WTC11 (cell line): ENCODE results near the gene FAM227B. TPM values are rescaled to one million over a fixed set of nuclear protein-coding genes. Genes with fewer than 3 reads are reported as not detected.

Experiments used
- ATAC-seq: fragments of 200-7000 bp; cut with Tn5 transposase; 2 replicates; pipeline ENCODE4 v1.10.0; 2021; ENCODE audit warnings: mild to moderate bottlenecking, moderate library complexity
- CTCF ChIA-PET: fragments of 300-600 bp; sonication (Branson Sonifier 250); formaldehyde crosslinking; loops from one replicate; lab custom pipeline; 2021; ENCODE audit warnings: antibody characterized with exemption; lab: Charles Lee
- POLR2A ChIA-PET: fragments of 350-600 bp; sonication (Branson Sonifier 250); formaldehyde crosslinking; loops from one replicate; lab custom pipeline; 2021; ENCODE audit warnings: antibody characterized with exemption; lab: Charles Lee
- DNase-seq: peaks from one replicate; pipeline ENCODE4 v3.0.0; 2021; ENCODE audit warnings: low spot score
- H3K27ac Mint-ChIP-seq: 2 replicates; pipeline ENCODE4 v1.8.0; 2021; ENCODE audit warnings: mixed read lengths
- H3K27me3 Mint-ChIP-seq: 2 replicates; pipeline ENCODE4 v1.8.0; 2021; ENCODE audit warnings: low read depth, mild to moderate bottlenecking, moderate library complexity, mixed read lengths
- H3K36me3 Mint-ChIP-seq: 2 replicates; pipeline ENCODE4 v1.8.0; 2021; ENCODE audit warnings: mixed read lengths
- H3K4me1 Mint-ChIP-seq: 2 replicates; pipeline ENCODE4 v1.8.0; 2022; ENCODE audit warnings: mixed read lengths
- H3K4me3 Mint-ChIP-seq: 2 replicates; pipeline ENCODE4 v1.8.0; 2021; ENCODE audit warnings: mild to moderate bottlenecking, moderate library complexity, mixed read lengths
- H3K9me3 Mint-ChIP-seq: 2 replicates; pipeline ENCODE4 v1.8.0; 2021; ENCODE audit warnings: mixed read lengths
- CREM ChIP-seq: sonication (generic); formaldehyde crosslinking; IDR thresholded peaks from 2 replicates; pipeline ENCODE4 v1.8.1; 2022; ENCODE audit warnings: mild to moderate bottlenecking, missing genetic modification reagents, moderate library complexity
- ESRRA ChIP-seq: sonication (generic); formaldehyde crosslinking; IDR thresholded peaks from 2 replicates; pipeline ENCODE4 v1.8.1; 2022; ENCODE audit warnings: mild to moderate bottlenecking, missing genetic modification reagents, borderline replicate concordance
- IRF2 ChIP-seq: sonication (generic); formaldehyde crosslinking; IDR thresholded peaks from 2 replicates; pipeline ENCODE4 v1.8.0; 2022; ENCODE audit warnings: low read depth, missing genetic modification reagents, borderline replicate concordance
- NFATC4 ChIP-seq: fragments of 250-450 bp; sonication (Bioruptor Pico); IDR thresholded peaks from 2 replicates; pipeline ENCODE4 v1.9.0; 2021; ENCODE audit warnings: mild to moderate bottlenecking
- RELA ChIP-seq: sonication (generic); formaldehyde crosslinking; IDR thresholded peaks from 2 replicates; pipeline ENCODE4 v1.8.1; 2022; ENCODE audit warnings: missing genetic modification reagents, mild to moderate bottlenecking, borderline replicate concordance
- SMAD4 ChIP-seq: sonication (generic); formaldehyde crosslinking; IDR thresholded peaks from 2 replicates; pipeline ENCODE4 v1.8.0; 2022; ENCODE audit warnings: mild to moderate bottlenecking, missing genetic modification reagents
- SOX15 ChIP-seq: fragments of 250-450 bp; sonication (Bioruptor Pico); IDR thresholded peaks from 2 replicates; pipeline ENCODE4 v1.9.0; 2021; ENCODE audit warnings: mild to moderate bottlenecking
- ZNF317 ChIP-seq: sonication (generic); formaldehyde crosslinking; IDR thresholded peaks from 2 replicates; pipeline ENCODE4 v1.8.1; 2023; ENCODE audit warnings: low read depth, mild to moderate bottlenecking, moderate library complexity, missing genetic modification reagents, borderline replicate concordance
- ZNF416 ChIP-seq: fragments of 250-450 bp; sonication (Bioruptor Pico); IDR thresholded peaks from 2 replicates; pipeline ENCODE4 v1.9.0; 2021; ENCODE audit warnings: mild to moderate bottlenecking, inconsistent platforms
- total RNA-seq: library from RNA; stranded (reverse); gene quantifications from 3 replicates; pipeline ENCODE4 v1.2.3, GENCODE V29; 2021
- TF ChIP-seq, protein P1 (sequence below): sonication (generic); formaldehyde crosslinking; IDR thresholded peaks from 2 replicates; pipeline ENCODE4 v1.8.1; 2022; ENCODE audit warnings: mild to moderate bottlenecking, missing genetic modification reagents, moderate library complexity, borderline replicate concordance
- TF ChIP-seq, protein P2 (sequence below): fragments of 250-450 bp; sonication (Bioruptor Pico); IDR thresholded peaks from 2 replicates; pipeline ENCODE4 v2.1.2; 2022; ENCODE audit warnings: mild to moderate bottlenecking, moderate library complexity
- TF ChIP-seq, protein P3 (sequence below): sonication (generic); formaldehyde crosslinking; IDR thresholded peaks from 2 replicates; pipeline ENCODE4 v1.8.1; 2023; ENCODE audit warnings: mild to moderate bottlenecking, missing genetic modification reagents, moderate library complexity
- TF ChIP-seq, protein P4 (sequence below): sonication (generic); formaldehyde crosslinking; IDR thresholded peaks from 2 replicates; pipeline ENCODE4 v1.8.1; 2022; ENCODE audit warnings: mild to moderate bottlenecking, moderate library complexity, missing genetic modification reagents
- TF ChIP-seq, protein P5 (sequence below): fragments of 250-450 bp; sonication (Bioruptor Pico); IDR thresholded peaks from 2 replicates; pipeline ENCODE4 v1.8.0; 2021; ENCODE audit warnings: mild to moderate bottlenecking
- TF ChIP-seq, protein P6 (sequence below): sonication (generic); formaldehyde crosslinking; IDR thresholded peaks from 2 replicates; pipeline ENCODE4 v1.8.1; 2023; ENCODE audit warnings: mild to moderate bottlenecking, missing genetic modification reagents, borderline replicate concordance
- TF ChIP-seq, protein P7 (sequence below): sonication (generic); formaldehyde crosslinking; IDR thresholded peaks from 2 replicates; pipeline ENCODE4 v1.8.1; 2022; ENCODE audit warnings: missing genetic modification reagents, borderline replicate concordance
- TF ChIP-seq, protein P8 (sequence below): sonication (generic); formaldehyde crosslinking; IDR thresholded peaks from 2 replicates; pipeline ENCODE4 v1.8.1; 2022; ENCODE audit warnings: low read depth, mild to moderate bottlenecking, moderate library complexity, missing genetic modification reagents, borderline replicate concordance
- TF ChIP-seq, protein P9 (sequence below): sonication (generic); formaldehyde crosslinking; IDR thresholded peaks from 2 replicates; pipeline ENCODE4 v1.8.0; 2022; ENCODE audit warnings: mild to moderate bottlenecking, missing genetic modification reagents

The FAM227B gene
- total RNA-seq, 1 experiment from 2014 or later: 6.8 TPM

DNA sequence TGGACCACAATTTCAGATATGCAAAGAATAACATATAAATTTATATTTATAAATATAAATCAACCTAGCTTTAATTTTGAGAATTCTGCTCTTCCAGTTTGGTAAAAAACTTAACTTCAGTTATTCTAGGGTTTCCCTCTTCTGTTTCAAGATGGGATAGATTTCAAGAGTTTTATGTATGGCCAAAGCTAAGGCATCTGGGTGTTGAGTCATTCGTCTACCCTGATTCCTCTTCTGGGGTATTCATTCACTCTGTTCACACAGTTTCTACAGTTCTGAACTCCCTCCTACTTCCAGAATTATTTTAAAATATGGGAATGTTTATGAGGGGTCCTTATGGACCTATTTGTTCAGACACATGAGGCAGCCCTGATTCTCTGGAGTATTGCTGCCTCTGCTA is 201.8 kb downstream of the FAM227B start:
- DNase-seq (no peak), ATAC-seq (no peak)
- no peaks in the 10 kb centered on the region for H3K27me3 Mint-ChIP-seq
- ChIA-PET CTCF (interaction anchor here (1.1 kb wide), 1 partner anchor 183 kb away, joined by 4 read pairs; no protein-coding TSS in a partner anchor), POLR2A (no interaction called here)
- TF ChIP-seq, protein P1, sequence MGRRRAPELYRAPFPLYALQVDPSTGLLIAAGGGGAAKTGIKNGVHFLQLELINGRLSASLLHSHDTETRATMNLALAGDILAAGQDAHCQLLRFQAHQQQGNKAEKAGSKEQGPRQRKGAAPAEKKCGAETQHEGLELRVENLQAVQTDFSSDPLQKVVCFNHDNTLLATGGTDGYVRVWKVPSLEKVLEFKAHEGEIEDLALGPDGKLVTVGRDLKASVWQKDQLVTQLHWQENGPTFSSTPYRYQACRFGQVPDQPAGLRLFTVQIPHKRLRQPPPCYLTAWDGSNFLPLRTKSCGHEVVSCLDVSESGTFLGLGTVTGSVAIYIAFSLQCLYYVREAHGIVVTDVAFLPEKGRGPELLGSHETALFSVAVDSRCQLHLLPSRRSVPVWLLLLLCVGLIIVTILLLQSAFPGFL (CRISPR knock-in tag): no peak
- TF ChIP-seq, protein P2, sequence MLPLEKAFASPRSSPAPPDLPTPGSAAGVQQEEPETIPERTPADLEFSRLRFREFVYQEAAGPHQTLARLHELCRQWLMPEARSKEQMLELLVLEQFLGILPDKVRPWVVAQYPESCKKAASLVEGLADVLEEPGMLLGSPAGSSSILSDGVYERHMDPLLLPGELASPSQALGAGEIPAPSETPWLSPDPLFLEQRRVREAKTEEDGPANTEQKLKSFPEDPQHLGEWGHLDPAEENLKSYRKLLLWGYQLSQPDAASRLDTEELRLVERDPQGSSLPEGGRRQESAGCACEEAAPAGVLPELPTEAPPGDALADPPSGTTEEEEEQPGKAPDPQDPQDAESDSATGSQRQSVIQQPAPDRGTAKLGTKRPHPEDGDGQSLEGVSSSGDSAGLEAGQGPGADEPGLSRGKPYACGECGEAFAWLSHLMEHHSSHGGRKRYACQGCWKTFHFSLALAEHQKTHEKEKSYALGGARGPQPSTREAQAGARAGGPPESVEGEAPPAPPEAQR (CRISPR knock-in tag): no peak
- TF ChIP-seq ZNF416 (CRISPR knock-in tag): no peak
- no peaks in the 10 kb centered on the region for H3K9me3 Mint-ChIP-seq
- no peak overlapping the region for H3K27ac Mint-ChIP-seq
- H3K4me3 Mint-ChIP-seq: no peak overlapping the region
- H3K4me1 Mint-ChIP-seq: peaks cover 2% of the 10 kb centered on the region
- no peaks in the 10 kb centered on the region for H3K36me3 Mint-ChIP-seq

DNA sequence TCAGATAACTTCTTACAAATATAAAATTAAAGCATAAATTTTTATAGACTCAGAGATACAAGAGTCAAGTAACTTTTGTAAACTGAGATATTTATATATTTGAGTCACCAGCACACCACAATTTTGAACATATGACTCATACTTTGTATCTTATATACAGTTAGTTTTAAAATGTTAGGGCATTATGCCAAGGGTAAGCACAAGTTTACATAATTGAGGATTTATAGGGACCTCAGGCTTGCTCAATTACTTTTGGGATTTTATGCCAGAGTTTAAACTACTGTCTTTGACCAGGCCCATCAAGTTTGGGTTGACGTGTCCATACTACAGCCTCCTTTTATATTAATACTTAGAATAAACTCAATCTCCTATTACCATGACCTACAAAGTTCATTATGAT is 205.0 kb downstream of the FAM227B start:
- no peaks in the 10 kb centered on the region for H3K4me1 Mint-ChIP-seq
- TF ChIP-seq, protein P3, sequence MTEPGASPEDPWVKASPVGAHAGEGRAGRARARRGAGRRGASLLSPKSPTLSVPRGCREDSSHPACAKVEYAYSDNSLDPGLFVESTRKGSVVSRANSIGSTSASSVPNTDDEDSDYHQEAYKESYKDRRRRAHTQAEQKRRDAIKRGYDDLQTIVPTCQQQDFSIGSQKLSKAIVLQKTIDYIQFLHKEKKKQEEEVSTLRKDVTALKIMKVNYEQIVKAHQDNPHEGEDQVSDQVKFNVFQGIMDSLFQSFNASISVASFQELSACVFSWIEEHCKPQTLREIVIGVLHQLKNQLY (CRISPR knock-in tag): no peak
- TF ChIP-seq ZNF317 (CRISPR knock-in tag) (no peak), NFATC4 (no peak), CREM (CRISPR knock-in tag) (no peak), RELA (CRISPR knock-in tag) (no peak)
- TF ChIP-seq, protein P4, sequence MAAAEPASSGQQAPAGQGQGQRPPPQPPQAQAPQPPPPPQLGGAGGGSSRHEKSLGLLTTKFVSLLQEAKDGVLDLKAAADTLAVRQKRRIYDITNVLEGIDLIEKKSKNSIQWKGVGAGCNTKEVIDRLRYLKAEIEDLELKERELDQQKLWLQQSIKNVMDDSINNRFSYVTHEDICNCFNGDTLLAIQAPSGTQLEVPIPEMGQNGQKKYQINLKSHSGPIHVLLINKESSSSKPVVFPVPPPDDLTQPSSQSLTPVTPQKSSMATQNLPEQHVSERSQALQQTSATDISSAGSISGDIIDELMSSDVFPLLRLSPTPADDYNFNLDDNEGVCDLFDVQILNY: no peak
- TF ChIP-seq, protein P5, sequence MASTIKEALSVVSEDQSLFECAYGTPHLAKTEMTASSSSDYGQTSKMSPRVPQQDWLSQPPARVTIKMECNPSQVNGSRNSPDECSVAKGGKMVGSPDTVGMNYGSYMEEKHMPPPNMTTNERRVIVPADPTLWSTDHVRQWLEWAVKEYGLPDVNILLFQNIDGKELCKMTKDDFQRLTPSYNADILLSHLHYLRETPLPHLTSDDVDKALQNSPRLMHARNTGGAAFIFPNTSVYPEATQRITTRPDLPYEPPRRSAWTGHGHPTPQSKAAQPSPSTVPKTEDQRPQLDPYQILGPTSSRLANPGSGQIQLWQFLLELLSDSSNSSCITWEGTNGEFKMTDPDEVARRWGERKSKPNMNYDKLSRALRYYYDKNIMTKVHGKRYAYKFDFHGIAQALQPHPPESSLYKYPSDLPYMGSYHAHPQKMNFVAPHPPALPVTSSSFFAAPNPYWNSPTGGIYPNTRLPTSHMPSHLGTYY (CRISPR knock-in tag): no peak
- H3K27ac Mint-ChIP-seq: no peak overlapping the region
- ATAC-seq: no peak
- peaks cover 9% of the 10 kb centered on the region for H3K9me3 Mint-ChIP-seq
- ChIA-PET POLR2A (no interaction called here), CTCF (no interaction called here)
- H3K36me3 Mint-ChIP-seq: no peaks in the 10 kb centered on the region
- no peaks in the 10 kb centered on the region for H3K27me3 Mint-ChIP-seq
- no peak for DNase-seq
- H3K4me3 Mint-ChIP-seq: no peak overlapping the region

DNA sequence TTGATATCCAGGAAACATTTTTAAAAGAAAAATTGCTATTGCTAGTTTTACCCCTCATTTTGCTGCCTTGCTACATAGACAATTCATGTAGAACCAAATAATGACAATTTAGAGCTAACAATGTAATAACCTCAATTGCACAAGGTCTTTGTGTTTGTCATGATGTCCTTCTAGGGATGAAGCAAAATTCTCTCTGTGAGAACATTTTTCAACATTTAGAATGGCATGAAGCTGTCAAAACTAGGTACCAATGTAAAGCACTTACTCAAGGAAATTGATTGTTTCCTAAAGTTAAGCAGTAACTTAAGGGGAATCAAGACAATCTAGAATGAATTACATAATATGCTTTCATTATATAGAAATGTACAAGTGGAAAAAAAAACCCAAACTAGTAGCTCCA is 205.5 kb downstream of the FAM227B start:
- no peaks in the 10 kb centered on the region for H3K4me1 Mint-ChIP-seq
- H3K4me3 Mint-ChIP-seq: no peak overlapping the region
- ATAC-seq (no peak), DNase-seq (no peak)
- ChIA-PET POLR2A (no interaction called here), CTCF (no interaction called here)
- peaks cover 9% of the 10 kb centered on the region for H3K9me3 Mint-ChIP-seq
- no peak overlapping the region for H3K27ac Mint-ChIP-seq
- no peaks in the 10 kb centered on the region for H3K27me3 Mint-ChIP-seq
- no peaks in the 10 kb centered on the region for H3K36me3 Mint-ChIP-seq
- TF ChIP-seq, protein P6, sequence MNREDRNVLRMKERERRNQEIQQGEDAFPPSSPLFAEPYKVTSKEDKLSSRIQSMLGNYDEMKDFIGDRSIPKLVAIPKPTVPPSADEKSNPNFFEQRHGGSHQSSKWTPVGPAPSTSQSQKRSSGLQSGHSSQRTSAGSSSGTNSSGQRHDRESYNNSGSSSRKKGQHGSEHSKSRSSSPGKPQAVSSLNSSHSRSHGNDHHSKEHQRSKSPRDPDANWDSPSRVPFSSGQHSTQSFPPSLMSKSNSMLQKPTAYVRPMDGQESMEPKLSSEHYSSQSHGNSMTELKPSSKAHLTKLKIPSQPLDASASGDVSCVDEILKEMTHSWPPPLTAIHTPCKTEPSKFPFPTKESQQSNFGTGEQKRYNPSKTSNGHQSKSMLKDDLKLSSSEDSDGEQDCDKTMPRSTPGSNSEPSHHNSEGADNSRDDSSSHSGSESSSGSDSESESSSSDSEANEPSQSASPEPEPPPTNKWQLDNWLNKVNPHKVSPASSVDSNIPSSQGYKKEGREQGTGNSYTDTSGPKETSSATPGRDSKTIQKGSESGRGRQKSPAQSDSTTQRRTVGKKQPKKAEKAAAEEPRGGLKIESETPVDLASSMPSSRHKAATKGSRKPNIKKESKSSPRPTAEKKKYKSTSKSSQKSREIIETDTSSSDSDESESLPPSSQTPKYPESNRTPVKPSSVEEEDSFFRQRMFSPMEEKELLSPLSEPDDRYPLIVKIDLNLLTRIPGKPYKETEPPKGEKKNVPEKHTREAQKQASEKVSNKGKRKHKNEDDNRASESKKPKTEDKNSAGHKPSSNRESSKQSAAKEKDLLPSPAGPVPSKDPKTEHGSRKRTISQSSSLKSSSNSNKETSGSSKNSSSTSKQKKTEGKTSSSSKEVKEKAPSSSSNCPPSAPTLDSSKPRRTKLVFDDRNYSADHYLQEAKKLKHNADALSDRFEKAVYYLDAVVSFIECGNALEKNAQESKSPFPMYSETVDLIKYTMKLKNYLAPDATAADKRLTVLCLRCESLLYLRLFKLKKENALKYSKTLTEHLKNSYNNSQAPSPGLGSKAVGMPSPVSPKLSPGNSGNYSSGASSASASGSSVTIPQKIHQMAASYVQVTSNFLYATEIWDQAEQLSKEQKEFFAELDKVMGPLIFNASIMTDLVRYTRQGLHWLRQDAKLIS (CRISPR knock-in tag): no peak
- TF ChIP-seq SMAD4 (no peak), ESRRA (CRISPR knock-in tag) (no peak), SOX15 (CRISPR knock-in tag) (no peak), IRF2 (CRISPR knock-in tag) (no peak)
- TF ChIP-seq, protein P7, sequence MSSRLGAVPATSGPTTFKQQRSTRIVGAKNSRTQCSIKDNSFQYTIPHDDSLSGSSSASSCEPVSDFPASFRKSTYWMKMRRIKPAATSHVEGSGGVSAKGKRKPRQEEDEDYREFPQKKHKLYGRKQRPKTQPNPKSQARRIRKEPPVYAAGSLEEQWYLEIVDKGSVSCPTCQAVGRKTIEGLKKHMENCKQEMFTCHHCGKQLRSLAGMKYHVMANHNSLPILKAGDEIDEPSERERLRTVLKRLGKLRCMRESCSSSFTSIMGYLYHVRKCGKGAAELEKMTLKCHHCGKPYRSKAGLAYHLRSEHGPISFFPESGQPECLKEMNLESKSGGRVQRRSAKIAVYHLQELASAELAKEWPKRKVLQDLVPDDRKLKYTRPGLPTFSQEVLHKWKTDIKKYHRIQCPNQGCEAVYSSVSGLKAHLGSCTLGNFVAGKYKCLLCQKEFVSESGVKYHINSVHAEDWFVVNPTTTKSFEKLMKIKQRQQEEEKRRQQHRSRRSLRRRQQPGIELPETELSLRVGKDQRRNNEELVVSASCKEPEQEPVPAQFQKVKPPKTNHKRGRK (CRISPR knock-in tag): no peak
- TF ChIP-seq, protein P8, sequence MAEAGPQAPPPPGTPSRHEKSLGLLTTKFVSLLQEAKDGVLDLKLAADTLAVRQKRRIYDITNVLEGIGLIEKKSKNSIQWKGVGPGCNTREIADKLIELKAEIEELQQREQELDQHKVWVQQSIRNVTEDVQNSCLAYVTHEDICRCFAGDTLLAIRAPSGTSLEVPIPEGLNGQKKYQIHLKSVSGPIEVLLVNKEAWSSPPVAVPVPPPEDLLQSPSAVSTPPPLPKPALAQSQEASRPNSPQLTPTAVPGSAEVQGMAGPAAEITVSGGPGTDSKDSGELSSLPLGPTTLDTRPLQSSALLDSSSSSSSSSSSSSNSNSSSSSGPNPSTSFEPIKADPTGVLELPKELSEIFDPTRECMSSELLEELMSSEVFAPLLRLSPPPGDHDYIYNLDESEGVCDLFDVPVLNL (CRISPR knock-in tag): no peak
- TF ChIP-seq, protein P9, sequence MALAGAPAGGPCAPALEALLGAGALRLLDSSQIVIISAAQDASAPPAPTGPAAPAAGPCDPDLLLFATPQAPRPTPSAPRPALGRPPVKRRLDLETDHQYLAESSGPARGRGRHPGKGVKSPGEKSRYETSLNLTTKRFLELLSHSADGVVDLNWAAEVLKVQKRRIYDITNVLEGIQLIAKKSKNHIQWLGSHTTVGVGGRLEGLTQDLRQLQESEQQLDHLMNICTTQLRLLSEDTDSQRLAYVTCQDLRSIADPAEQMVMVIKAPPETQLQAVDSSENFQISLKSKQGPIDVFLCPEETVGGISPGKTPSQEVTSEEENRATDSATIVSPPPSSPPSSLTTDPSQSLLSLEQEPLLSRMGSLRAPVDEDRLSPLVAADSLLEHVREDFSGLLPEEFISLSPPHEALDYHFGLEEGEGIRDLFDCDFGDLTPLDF: no peak
